ENCODE measurements around the gene PARP8.

- no peak for TF ChIP-seq CTCF (IDR thresholded peaks at IDR 0.05)
- TF ChIP-seq POLR2A (IDR thresholded peaks at IDR 0.05): no peak
Observed at GRCh38 chr5:50799596-50799995, 133.2 kb downstream of the PARP8 start.
